ENCODE data around the gene ACSL1.

Gene ACSL1

GRCh38 chr4:184762100-184762499 is 63.7 kb downstream of the ACSL1 start:
- TF ChIP-seq ZNF384 (IDR thresholded peaks at IDR 0.05) (no peak), PKNOX1 (IDR thresholded peaks at IDR 0.05) (no peak), FOXM1 (IDR thresholded peaks at IDR 0.05; ENCODE audit: borderline replicate concordance) (no peak), TARDBP (IDR thresholded peaks at IDR 0.05) (no peak), SUZ12 (IDR thresholded peaks at IDR 0.05) (no peak), FOXA1 (IDR thresholded peaks at IDR 0.05) (no peak), ELF4 (IDR thresholded peaks at IDR 0.05) (no peak)
- ChIA-PET POLR2A (no interaction called here), CTCF (no interaction called here)
- DNase-seq (ENCODE audit: extremely low spot score), result no peak

- TF ChIP-seq ZNF384 (IDR thresholded peaks at IDR 0.05), result no peak
- no peak for TF ChIP-seq BHLHE40 (IDR thresholded peaks at IDR 0.05; ENCODE audit: borderline replicate concordance)
- no peak for TF ChIP-seq FOXK2 (IDR thresholded peaks at IDR 0.05)
- TF ChIP-seq HDGF (IDR thresholded peaks at IDR 0.05; ENCODE audit: borderline replicate concordance), result no peak
- no peak for TF ChIP-seq PKNOX1 (IDR thresholded peaks at IDR 0.05)
- no peak for TF ChIP-seq L3MBTL2 (conservative IDR thresholded peaks at IDR 0.05)
- no peak for TF ChIP-seq NFRKB (IDR thresholded peaks at IDR 0.05)
- TF ChIP-seq ARNT (IDR thresholded peaks at IDR 0.05), result no peak
- TF ChIP-seq FOXM1 (IDR thresholded peaks at IDR 0.05; ENCODE audit: borderline replicate concordance), result no peak
- no peak for TF ChIP-seq FOXA1 (IDR thresholded peaks at IDR 0.05)
- no peak for TF ChIP-seq SUZ12 (IDR thresholded peaks at IDR 0.05)
- CTCF ChIA-PET, result no interaction called here
- POLR2A ChIA-PET, result no interaction called here
- no peak for DNase-seq (ENCODE audit: extremely low spot score)
Observed at GRCh38 chr4:184760681-184761080, 65.1 kb downstream of the ACSL1 start.

GRCh38 chr4:184757810-184758209 is 68.0 kb downstream of the ACSL1 start:
- no peak for DNase-seq (ENCODE audit: extremely low spot score)
- POLR2A ChIA-PET, result no interaction called here
- CTCF ChIA-PET, result interaction anchor here (0.5 to 0.6 kb wide), 2 partner anchors 236 to 527 kb away, joined by 6 read pairs; no protein-coding TSS in a partner anchor
- no peak for TF ChIP-seq CTBP1 (IDR thresholded peaks at IDR 0.05; ENCODE audit: borderline replicate concordance)

- ChIA-PET POLR2A (interaction anchor here (1.8 kb wide), 1 partner anchor 23 kb away, joined by 6 read pairs; the partner anchor contains the start of gene CENPU), CTCF (interaction anchor here (0.5 kb wide), 1 partner anchor 60 kb away, joined by 5 read pairs; no protein-coding TSS in a partner anchor)
- no peak for TF ChIP-seq NFRKB (IDR thresholded peaks at IDR 0.05)
- TF ChIP-seq FOXM1 (IDR thresholded peaks at IDR 0.05; ENCODE audit: borderline replicate concordance), result no peak
- no peak for TF ChIP-seq FOXK2 (IDR thresholded peaks at IDR 0.05)
- no peak for TF ChIP-seq TARDBP (IDR thresholded peaks at IDR 0.05)
- DNase-seq (ENCODE audit: extremely low spot score), result no peak
Observed at GRCh38 chr4:184756399-184756798, 69.4 kb downstream of the ACSL1 start.

GRCh38 chr4:184755278-184755677 is 70.5 kb downstream of the ACSL1 start:
- DNase-seq (ENCODE audit: extremely low spot score), result no peak
- TF ChIP-seq ELF4 (IDR thresholded peaks at IDR 0.05) (no peak), L3MBTL2 (conservative IDR thresholded peaks at IDR 0.05) (no peak), TARDBP (IDR thresholded peaks at IDR 0.05) (no peak), ARNT (IDR thresholded peaks at IDR 0.05) (no peak), LEF1 (IDR thresholded peaks at IDR 0.05; ENCODE audit: borderline replicate concordance) (no peak), BHLHE40 (IDR thresholded peaks at IDR 0.05; ENCODE audit: borderline replicate concordance) (no peak), HDGF (IDR thresholded peaks at IDR 0.05; ENCODE audit: borderline replicate concordance) (no peak), SUZ12 (IDR thresholded peaks at IDR 0.05) (no peak), FOXM1 (IDR thresholded peaks at IDR 0.05; ENCODE audit: borderline replicate concordance) (no peak), FOXA1 (IDR thresholded peaks at IDR 0.05) (no peak), FOXK2 (IDR thresholded peaks at IDR 0.05) (no peak)
- POLR2A ChIA-PET, result interaction anchor here (1.8 kb wide), 1 partner anchor 21 kb away, joined by 6 read pairs; the partner anchor contains the start of gene CENPU
- CTCF ChIA-PET, result no interaction called here

- DNase-seq (ENCODE audit: extremely low spot score), result no peak
- POLR2A ChIA-PET, result interaction anchor here (0.6 to 1.3 kb wide), 2 partner anchors 18 to 343 kb away, joined by 3 read pairs; partner anchors contain the start of gene CENPU
- CTCF ChIA-PET, result no interaction called here
- TF ChIP-seq SP1 (IDR thresholded peaks at IDR 0.05) (no peak), NFRKB (IDR thresholded peaks at IDR 0.05) (no peak), FOXK2 (IDR thresholded peaks at IDR 0.05) (no peak), PKNOX1 (IDR thresholded peaks at IDR 0.05) (no peak), L3MBTL2 (conservative IDR thresholded peaks at IDR 0.05) (no peak), ARNT (IDR thresholded peaks at IDR 0.05) (no peak), LEF1 (IDR thresholded peaks at IDR 0.05; ENCODE audit: borderline replicate concordance) (no peak), TARDBP (IDR thresholded peaks at IDR 0.05) (no peak), SUZ12 (IDR thresholded peaks at IDR 0.05) (no peak), ZNF384 (IDR thresholded peaks at IDR 0.05) (no peak), FOXA1 (IDR thresholded peaks at IDR 0.05) (no peak), FOXM1 (IDR thresholded peaks at IDR 0.05; ENCODE audit: borderline replicate concordance) (no peak), HDGF (IDR thresholded peaks at IDR 0.05; ENCODE audit: borderline replicate concordance) (no peak)
Observed at GRCh38 chr4:184752496-184753275, 73.1 kb downstream of the ACSL1 start.

Measured in HEK293T (cell line).